ENCODE measurements around the gene SLC22A16.

DNA sequence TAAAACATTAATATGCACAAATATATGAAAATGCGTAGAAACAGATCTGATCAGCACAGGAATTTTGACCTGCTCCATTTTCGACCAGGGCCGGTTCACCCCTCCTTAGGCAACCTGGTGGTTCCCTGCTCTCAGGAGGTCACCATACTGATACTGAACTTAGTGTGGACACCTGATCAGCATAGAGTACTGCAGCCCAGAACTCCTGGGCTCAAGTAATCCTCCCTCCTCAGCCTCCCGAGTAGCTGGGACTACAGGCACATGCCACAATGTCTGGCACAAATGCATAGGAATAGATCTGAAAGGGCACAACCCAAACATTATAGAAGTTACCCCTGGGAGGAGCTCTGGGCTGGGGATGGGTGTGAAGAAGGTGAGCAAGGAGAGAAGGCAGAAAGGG lies 36.4 kb downstream of the SLC22A16 start:
- TF ChIP-seq POLR2A (IDR thresholded peaks at IDR 0.05; ENCODE audit: control extremely low read depth in 1 of 2, low read depth in 2 of 2, low read length in 2 of 2) (no peak), TCF12 (IDR thresholded peaks at IDR 0.05; ENCODE audit: low read depth, low read length) (no peak), EP300 (IDR thresholded peaks at IDR 0.05; ENCODE audit: borderline replicate concordance in 1 of 2, low read depth in 2 of 2, low read length in 2 of 2) (no peak), EGR1 (IDR thresholded peaks at IDR 0.05; ENCODE audit: borderline replicate concordance, low read depth, low read length) (no peak), EZH2 (IDR thresholded peaks at IDR 0.05; ENCODE audit: low read depth, low read length, severe bottlenecking) (no peak), YY1 (IDR thresholded peaks at IDR 0.05; ENCODE audit: low read depth, low read length) (no peak), JUN (IDR thresholded peaks at IDR 0.05; ENCODE audit: low read depth, low read length) (no peak), CHD2 (IDR thresholded peaks at IDR 0.05; ENCODE audit: low read length) (no peak), CBX8 (IDR thresholded peaks at IDR 0.05; ENCODE audit: borderline replicate concordance, low read depth, low read length) (no peak)
- TF ChIP-seq, protein P1, sequence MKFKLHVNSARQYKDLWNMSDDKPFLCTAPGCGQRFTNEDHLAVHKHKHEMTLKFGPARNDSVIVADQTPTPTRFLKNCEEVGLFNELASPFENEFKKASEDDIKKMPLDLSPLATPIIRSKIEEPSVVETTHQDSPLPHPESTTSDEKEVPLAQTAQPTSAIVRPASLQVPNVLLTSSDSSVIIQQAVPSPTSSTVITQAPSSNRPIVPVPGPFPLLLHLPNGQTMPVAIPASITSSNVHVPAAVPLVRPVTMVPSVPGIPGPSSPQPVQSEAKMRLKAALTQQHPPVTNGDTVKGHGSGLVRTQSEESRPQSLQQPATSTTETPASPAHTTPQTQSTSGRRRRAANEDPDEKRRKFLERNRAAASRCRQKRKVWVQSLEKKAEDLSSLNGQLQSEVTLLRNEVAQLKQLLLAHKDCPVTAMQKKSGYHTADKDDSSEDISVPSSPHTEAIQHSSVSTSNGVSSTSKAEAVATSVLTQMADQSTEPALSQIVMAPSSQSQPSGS (IDR thresholded peaks at IDR 0.05; ENCODE audit: low read length): no peak
- TF ChIP-seq, protein P2, sequence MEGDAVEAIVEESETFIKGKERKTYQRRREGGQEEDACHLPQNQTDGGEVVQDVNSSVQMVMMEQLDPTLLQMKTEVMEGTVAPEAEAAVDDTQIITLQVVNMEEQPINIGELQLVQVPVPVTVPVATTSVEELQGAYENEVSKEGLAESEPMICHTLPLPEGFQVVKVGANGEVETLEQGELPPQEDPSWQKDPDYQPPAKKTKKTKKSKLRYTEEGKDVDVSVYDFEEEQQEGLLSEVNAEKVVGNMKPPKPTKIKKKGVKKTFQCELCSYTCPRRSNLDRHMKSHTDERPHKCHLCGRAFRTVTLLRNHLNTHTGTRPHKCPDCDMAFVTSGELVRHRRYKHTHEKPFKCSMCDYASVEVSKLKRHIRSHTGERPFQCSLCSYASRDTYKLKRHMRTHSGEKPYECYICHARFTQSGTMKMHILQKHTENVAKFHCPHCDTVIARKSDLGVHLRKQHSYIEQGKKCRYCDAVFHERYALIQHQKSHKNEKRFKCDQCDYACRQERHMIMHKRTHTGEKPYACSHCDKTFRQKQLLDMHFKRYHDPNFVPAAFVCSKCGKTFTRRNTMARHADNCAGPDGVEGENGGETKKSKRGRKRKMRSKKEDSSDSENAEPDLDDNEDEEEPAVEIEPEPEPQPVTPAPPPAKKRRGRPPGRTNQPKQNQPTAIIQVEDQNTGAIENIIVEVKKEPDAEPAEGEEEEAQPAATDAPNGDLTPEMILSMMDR (IDR thresholded peaks at IDR 0.05; ENCODE audit: control extremely low read depth in 1 of 3, insufficient read depth in 1 of 3, low read depth in 1 of 3, low read length in 3 of 3): no peak
